Body of pancreas (tissue), 4 donors: ENCODE results near the gene AUH.

Source experiments
- POLR2A ChIP-seq, 3 donors: fragments of 450-650 bp; IDR thresholded peaks; one replicate each; pipeline ENCODE4 v1.6.1; 2016; ENCODE audit warnings: antibody characterized with exemption in 3 of 3, mild to moderate bottlenecking in 2 of 3
- TF ChIP-seq, protein P1 (sequence below), 7 experiments: fragments of 450-650 bp in 4 of 7; fragments of 200-600 bp in 3 of 7; sonication (generic) in 3 of 7; IDR thresholded peaks; one replicate each; pipeline ENCODE4 v1.5.1; 2016 to 2019; ENCODE audit warnings: antibody characterized with exemption in 7 of 7

DNA sequence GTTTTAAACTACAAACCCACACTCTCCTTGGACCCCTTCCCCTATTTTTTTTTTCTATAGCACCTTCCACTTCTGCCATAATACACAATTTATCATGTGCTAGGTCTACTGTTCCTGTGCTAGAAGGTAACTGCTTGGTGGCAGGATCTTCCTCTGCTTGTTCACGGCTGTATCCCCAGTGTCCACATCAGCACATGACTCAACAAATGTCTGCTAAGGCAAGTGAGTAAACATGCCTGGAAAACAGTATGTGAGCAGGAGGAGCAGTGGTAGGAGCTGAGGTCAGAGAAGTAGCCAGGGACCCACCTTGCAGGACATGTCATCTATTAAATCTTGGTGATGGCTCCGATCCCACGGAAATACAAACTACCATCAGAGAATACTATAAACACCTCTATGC lies 79.4 kb downstream of the AUH start:
- TF ChIP-seq, protein P1, sequence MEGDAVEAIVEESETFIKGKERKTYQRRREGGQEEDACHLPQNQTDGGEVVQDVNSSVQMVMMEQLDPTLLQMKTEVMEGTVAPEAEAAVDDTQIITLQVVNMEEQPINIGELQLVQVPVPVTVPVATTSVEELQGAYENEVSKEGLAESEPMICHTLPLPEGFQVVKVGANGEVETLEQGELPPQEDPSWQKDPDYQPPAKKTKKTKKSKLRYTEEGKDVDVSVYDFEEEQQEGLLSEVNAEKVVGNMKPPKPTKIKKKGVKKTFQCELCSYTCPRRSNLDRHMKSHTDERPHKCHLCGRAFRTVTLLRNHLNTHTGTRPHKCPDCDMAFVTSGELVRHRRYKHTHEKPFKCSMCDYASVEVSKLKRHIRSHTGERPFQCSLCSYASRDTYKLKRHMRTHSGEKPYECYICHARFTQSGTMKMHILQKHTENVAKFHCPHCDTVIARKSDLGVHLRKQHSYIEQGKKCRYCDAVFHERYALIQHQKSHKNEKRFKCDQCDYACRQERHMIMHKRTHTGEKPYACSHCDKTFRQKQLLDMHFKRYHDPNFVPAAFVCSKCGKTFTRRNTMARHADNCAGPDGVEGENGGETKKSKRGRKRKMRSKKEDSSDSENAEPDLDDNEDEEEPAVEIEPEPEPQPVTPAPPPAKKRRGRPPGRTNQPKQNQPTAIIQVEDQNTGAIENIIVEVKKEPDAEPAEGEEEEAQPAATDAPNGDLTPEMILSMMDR (IDR thresholded peaks at IDR 0.05), result no peak
- TF ChIP-seq POLR2A (IDR thresholded peaks at IDR 0.05), result no peak
